SK-MEL-5 (cell line): ENCODE data around the gene KLHDC8A. TPM values are rescaled to one million over a fixed set of nuclear protein-coding genes. Genes with fewer than 3 reads are reported as not detected.
"Not testable (repeated sequence)": the region's sequence is repeated elsewhere in the genome, so short reads cannot be mapped to it uniquely, and the experiment has no call there.

ENCODE experiments used
- DNase-seq: peaks from one replicate; pipeline ENCODE4 v3.0.0-alpha.2; 2016; ENCODE audit warnings: low read depth, low spot score
- in situ Hi-C: cut with HindIII; loops from 2 replicates; pipeline ENCODE4 v1.10.0; 2016; ENCODE audit warnings: low sequenced_read_pairs, high pct_unique_total_duplicates, low pct_unique_long_range_greater_than_20kb
- polyA plus RNA-seq, 2 experiments: library from polyadenylated mRNA; depleted of rRNA; stranded (reverse); fragments of >200 nt; gene quantifications; 2 replicates each; pipeline ENCODE4 v1.2.3, GENCODE V29; 2015
- total RNA-seq: library from RNA; depleted of rRNA; stranded (reverse); fragments of >200 nt; shearing (Covaris generic); gene quantifications from 2 replicates; pipeline ENCODE4 v1.2.3, GENCODE V29; 2014; rRNA removed

Gene KLHDC8A
- 0.37 and 0.85 TPM in 2 replicates for total RNA-seq
- polyA plus RNA-seq (2015; cell fraction: cytosol; rRNA removed) = 0.24 and 1.7 TPM in 2 replicates
- not detected in 2 replicates for polyA plus RNA-seq (2015; cell fraction: nucleus; rRNA removed)

- in situ Hi-C loops = loop anchor here (25.0 kb wide), 1 partner anchor 131 kb away; no protein-coding TSS in a partner anchor
- DNase-seq = no peak
These were observed at the start of gene KLHDC8A for GRCh38 chr1:205356440-205357139. KLHDC8A (minus strand) TSS chr1:205356922; CDS start chr1:205343604, 13,318 bp downstream.

GRCh38 chr1:205406252-205406651 is 49.5 kb upstream of the KLHDC8A start:
- DNase-seq, in situ Hi-C loops: not testable (repeated sequence)

- DNase-seq, in situ Hi-C loops: not testable (repeated sequence)
These were observed 47.8 kb upstream of the KLHDC8A start for GRCh38 chr1:205404484-205404883.

GRCh38 chr1:205398586-205398985 is 41.9 kb upstream of the KLHDC8A start:
- in situ Hi-C loops = no loop called here
- DNase-seq = no peak

GRCh38 chr1:205396967-205397616 is 40.4 kb upstream of the KLHDC8A start:
- in situ Hi-C loops = no loop called here
- DNase-seq = peak; percentile 92

GRCh38 chr1:205395616-205396015 is 38.9 kb upstream of the KLHDC8A start:
- in situ Hi-C loops = no loop called here

GRCh38 chr1:205392650-205393049 is 35.9 kb upstream of the KLHDC8A start:
- DNase-seq = no peak
- in situ Hi-C loops = no loop called here

More at GRCh38 chr1:205395616-205396015, 38.9 kb upstream of the KLHDC8A start:
- no peak for DNase-seq

- no peak for DNase-seq
- in situ Hi-C loops = no loop called here
These were observed 34.7 kb upstream of the KLHDC8A start for GRCh38 chr1:205391386-205391785.

- DNase-seq = no peak
- in situ Hi-C loops = no loop called here
These were observed 31.1 kb upstream of the KLHDC8A start for GRCh38 chr1:205387845-205388244.

GRCh38 chr1:205382990-205383389 is 26.3 kb upstream of the KLHDC8A start:
- in situ Hi-C loops, DNase-seq: not testable (repeated sequence)

- no peak for DNase-seq
- in situ Hi-C loops = no loop called here
These were observed 25.8 kb upstream of the KLHDC8A start for GRCh38 chr1:205382561-205382960.

GRCh38 chr1:205381305-205381704 is 24.6 kb upstream of the KLHDC8A start:
- in situ Hi-C loops = no loop called here
- DNase-seq = no peak

GRCh38 chr1:205380882-205381281 is 24.2 kb upstream of the KLHDC8A start:
- no peak for DNase-seq
- in situ Hi-C loops = no loop called here

- DNase-seq = no peak
- in situ Hi-C loops = no loop called here
These were observed 22.3 kb upstream of the KLHDC8A start for GRCh38 chr1:205379056-205379455.

GRCh38 chr1:205377355-205377754 is 20.6 kb upstream of the KLHDC8A start:
- DNase-seq = no peak
- in situ Hi-C loops = no loop called here

GRCh38 chr1:205376739-205377138 is 20.0 kb upstream of the KLHDC8A start:
- in situ Hi-C loops = no loop called here
- DNase-seq = no peak

- in situ Hi-C loops = no loop called here
- peak; percentile 69 for DNase-seq
These were observed 19.3 kb upstream of the KLHDC8A start for GRCh38 chr1:205375835-205376545.
